GM12878 (cell line): ENCODE measurements around the gene SBF2.

Experiments
- CTCF ChIP-seq, 3 experiments: IDR thresholded peaks in 2 of 3; conservative IDR thresholded peaks in 1 of 3; 2 replicates each; pipeline ENCODE4 v1.5.1; 2011; ENCODE audit warnings: low read depth in 3 of 3, low read length in 3 of 3, mild to moderate bottlenecking in 3 of 3, control low read depth in 2 of 3, moderate library complexity in 2 of 3, inconsistent platforms in 1 of 3, mixed read lengths in 1 of 3; ENCODE audit not compliant: control insufficient read depth in 2 of 3, insufficient read depth in 1 of 3; ENCODE audit errors: extremely low read depth in 1 of 3
- JUND ChIP-seq: IDR thresholded peaks from 2 replicates; pipeline ENCODE4 v1.6.1; 2012; ENCODE audit warnings: low read depth, mild to moderate bottlenecking, low read length, improper control_type of control experiment, moderate library complexity
- MAX ChIP-seq: IDR thresholded peaks from 2 replicates; pipeline ENCODE4 v1.6.1; 2012; ENCODE audit warnings: low read depth, low read length, improper control_type of control experiment
- POLR2A ChIP-seq: IDR thresholded peaks from 2 replicates; pipeline ENCODE4 v1.6.1; 2011; ENCODE audit warnings: low read depth, mild to moderate bottlenecking, low read length
- TAF1 ChIP-seq: IDR thresholded peaks from 2 replicates; pipeline ENCODE4 v1.6.1; 2011; ENCODE audit warnings: mild to moderate bottlenecking, low read depth, low read length, borderline replicate concordance
- TARDBP ChIP-seq: IDR thresholded peaks from 2 replicates; pipeline ENCODE4 v1.6.1; 2016; ENCODE audit warnings: borderline replicate concordance
- ZNF384 ChIP-seq: IDR thresholded peaks from 2 replicates; pipeline ENCODE4 v1.6.1; 2012; ENCODE audit warnings: low read depth, mild to moderate bottlenecking, low read length, improper control_type of control experiment, borderline replicate concordance

GRCh38 chr11:9784602-9785315, 509.3 kb downstream of the SBF2 start:
- TF ChIP-seq CTCF (IDR thresholded peaks at IDR 0.05 in 2 of 3, conservative IDR thresholded peaks at IDR 0.05 in 1 of 3; ENCODE audit: control insufficient read depth in 2 of 3, extremely low read depth in 1 of 3, insufficient read depth in 1 of 3, low read depth in 3 of 3, low read length in 3 of 3) = no peak
- TF ChIP-seq MAX = no peak
- no peak for TF ChIP-seq TAF1
- no peak for TF ChIP-seq ZNF384
- TF ChIP-seq JUND = no peak
- no peak for TF ChIP-seq POLR2A
- no peak for TF ChIP-seq TARDBP
